ENCODE measurements around the gene SLC9B2. TPM values are rescaled to one million over a fixed set of nuclear protein-coding genes. Genes with fewer than 3 reads are reported as not detected.

Gene SLC9B2
- total and polyA plus RNA-seq, 10 of the 15 experiments (the other 5 are each of a cell fraction or from before 2014, with no cell fraction given): 8.9 to 32.5 (median 25.3) TPM

DNA sequence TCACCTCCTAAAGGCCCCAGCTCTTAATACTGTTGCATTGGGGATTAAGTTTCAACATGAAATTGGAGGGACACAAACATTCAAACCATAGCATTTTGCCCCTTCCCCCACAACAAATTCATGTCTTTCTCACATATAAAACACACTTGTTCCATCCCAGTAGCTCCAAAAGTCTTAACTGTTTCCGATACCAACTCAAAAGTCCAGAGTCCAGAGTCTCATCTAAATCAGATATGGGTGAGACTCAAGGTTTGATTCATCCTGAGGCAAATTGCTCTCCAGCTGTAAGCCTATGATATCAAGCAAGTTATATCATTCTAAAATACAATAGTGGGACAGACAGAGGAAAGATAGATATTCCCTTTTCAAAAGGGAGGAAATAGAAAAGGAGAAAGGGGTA, 65.8 kb downstream of the SLC9B2 start (continued):
- TF ChIP-seq, protein P1, sequence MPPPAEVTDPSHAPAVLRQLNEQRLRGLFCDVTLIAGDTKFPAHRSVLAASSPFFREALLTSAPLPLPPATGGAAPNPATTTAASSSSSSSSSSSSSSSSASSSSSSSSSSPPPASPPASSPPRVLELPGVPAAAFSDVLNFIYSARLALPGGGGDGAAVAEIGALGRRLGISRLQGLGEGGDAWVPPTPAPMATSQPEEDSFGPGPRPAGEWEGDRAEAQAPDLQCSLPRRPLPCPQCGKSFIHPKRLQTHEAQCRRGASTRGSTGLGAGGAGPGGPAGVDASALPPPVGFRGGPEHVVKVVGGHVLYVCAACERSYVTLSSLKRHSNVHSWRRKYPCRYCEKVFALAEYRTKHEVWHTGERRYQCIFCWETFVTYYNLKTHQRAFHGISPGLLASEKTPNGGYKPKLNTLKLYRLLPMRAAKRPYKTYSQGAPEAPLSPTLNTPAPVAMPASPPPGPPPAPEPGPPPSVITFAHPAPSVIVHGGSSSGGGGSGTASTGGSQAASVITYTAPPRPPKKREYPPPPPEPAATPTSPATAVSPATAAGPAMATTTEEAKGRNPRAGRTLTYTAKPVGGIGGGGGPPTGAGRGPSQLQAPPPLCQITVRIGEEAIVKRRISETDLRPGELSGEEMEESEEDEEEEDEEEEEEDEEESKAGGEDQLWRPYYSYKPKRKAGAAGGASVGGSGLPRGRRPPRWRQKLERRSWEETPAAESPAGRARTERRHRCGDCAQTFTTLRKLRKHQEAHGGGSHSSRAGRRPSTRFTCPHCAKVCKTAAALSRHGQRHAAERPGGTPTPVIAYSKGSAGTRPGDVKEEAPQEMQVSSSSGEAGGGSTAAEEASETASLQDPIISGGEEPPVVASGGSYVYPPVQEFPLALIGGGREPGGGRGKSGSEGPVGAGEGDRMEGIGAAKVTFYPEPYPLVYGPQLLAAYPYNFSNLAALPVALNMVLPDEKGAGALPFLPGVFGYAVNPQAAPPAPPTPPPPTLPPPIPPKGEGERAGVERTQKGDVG (CRISPR knock-in tag; IDR thresholded peaks at IDR 0.05): no peak
- TF ChIP-seq POLR2AphosphoS2 (IDR thresholded peaks at IDR 0.05; ENCODE audit: low read depth, low read length) (no peak), ZNF217 (IDR thresholded peaks at IDR 0.05) (no peak), NR2C2 (IDR thresholded peaks at IDR 0.05; ENCODE audit: borderline replicate concordance, control insufficient read depth, insufficient read length, low read depth) (no peak), POLR2A (IDR thresholded peaks at IDR 0.05; ENCODE audit: low read depth, low read length) (no peak), TBL1XR1 (IDR thresholded peaks at IDR 0.05; ENCODE audit: low read depth, low read length) (no peak), MYC (IDR thresholded peaks at IDR 0.05; ENCODE audit: insufficient read depth, insufficient read length, insufficient replicate concordance, low read length, severe bottlenecking) (no peak), SRF (IDR thresholded peaks at IDR 0.05; ENCODE audit: low read depth in 2 of 2, low read length in 2 of 2) (no peak), RB1 (IDR thresholded peaks at IDR 0.05; ENCODE audit: borderline replicate concordance) (no peak), KLF5 (IDR thresholded peaks at IDR 0.05; ENCODE audit: partially characterized antibody) (no peak), NFYA (IDR thresholded peaks at IDR 0.05; ENCODE audit: borderline replicate concordance, low read depth, low read length) (no peak)
- TF ChIP-seq, protein P2, sequence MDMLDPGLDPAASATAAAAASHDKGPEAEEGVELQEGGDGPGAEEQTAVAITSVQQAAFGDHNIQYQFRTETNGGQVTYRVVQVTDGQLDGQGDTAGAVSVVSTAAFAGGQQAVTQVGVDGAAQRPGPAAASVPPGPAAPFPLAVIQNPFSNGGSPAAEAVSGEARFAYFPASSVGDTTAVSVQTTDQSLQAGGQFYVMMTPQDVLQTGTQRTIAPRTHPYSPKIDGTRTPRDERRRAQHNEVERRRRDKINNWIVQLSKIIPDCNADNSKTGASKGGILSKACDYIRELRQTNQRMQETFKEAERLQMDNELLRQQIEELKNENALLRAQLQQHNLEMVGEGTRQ (IDR thresholded peaks at IDR 0.05; ENCODE audit: borderline replicate concordance, low read depth, low read length): no peak
